MM.1S (cell line): Measurements from ENCODE around the gene PCDH1.
"Not testable (repeated sequence)": the region's sequence is repeated elsewhere in the genome, so short reads cannot be mapped to it uniquely, and the experiment has no call there.

Experiments
- DNase-seq: peaks from one replicate; pipeline ENCODE4 v3.0.0-alpha.2; 2015
- H2AFZ ChIP-seq: fragments of 300-600 bp; sonication (generic); 2 replicates; pipeline ENCODE4 v1.6.0; 2016; ENCODE audit warnings: antibody characterized with exemption, low read length
- H3F3A ChIP-seq: fragments of 300-600 bp; sonication (generic); 2 replicates; pipeline ENCODE4 v1.6.1; 2016; ENCODE audit warnings: mild to moderate bottlenecking, antibody characterized with exemption, low read length, moderate library complexity, mixed read lengths; ENCODE audit not compliant: insufficient read depth
- H3K27ac ChIP-seq: fragments of 300-600 bp; sonication (generic); 2 replicates; pipeline ENCODE4 v1.5.1; 2016; ENCODE audit warnings: mild to moderate bottlenecking, low read length
- H3K27me3 ChIP-seq: fragments of 300-600 bp; sonication (generic); replicated peaks from 2 replicates; pipeline ENCODE4 v1.6.0; 2016; ENCODE audit warnings: low read length; ENCODE audit not compliant: insufficient read depth
- H3K36me3 ChIP-seq: fragments of 300-600 bp; sonication (generic); replicated peaks from 2 replicates; pipeline ENCODE4 v1.6.1; 2016; ENCODE audit warnings: mild to moderate bottlenecking, low read length, mixed read lengths; ENCODE audit not compliant: insufficient read depth
- H3K4me1 ChIP-seq: fragments of 300-600 bp; sonication (generic); 2 replicates; pipeline ENCODE4 v1.6.1; 2016; ENCODE audit warnings: low read length, mixed read lengths
- H3K4me2 ChIP-seq: fragments of 300-600 bp; sonication (generic); 2 replicates; pipeline ENCODE4 v1.6.0; 2016; ENCODE audit warnings: low read depth, low read length
- H3K4me3 ChIP-seq: fragments of 300-600 bp; sonication (generic); 2 replicates; pipeline ENCODE4 v1.5.1; 2016; ENCODE audit warnings: low read length, mixed read lengths
- H3K79me2 ChIP-seq: fragments of 300-600 bp; sonication (generic); 2 replicates; pipeline ENCODE4 v1.6.1; 2016; ENCODE audit warnings: mixed run types, low read length, mixed read lengths
- H3K9ac ChIP-seq: fragments of 300-600 bp; sonication (generic); 2 replicates; pipeline ENCODE4 v1.6.1; 2016; ENCODE audit warnings: low read length, mixed read lengths
- H3K9me2 ChIP-seq: fragments of 300-600 bp; sonication (generic); replicated peaks from 2 replicates; pipeline ENCODE4 v1.6.1; 2016; ENCODE audit warnings: mild to moderate bottlenecking, low read length, mixed read lengths; ENCODE audit not compliant: insufficient read depth
- H3K9me3 ChIP-seq: fragments of 300-600 bp; sonication (generic); replicated peaks from 2 replicates; pipeline ENCODE4 v1.6.1; 2016; ENCODE audit warnings: mild to moderate bottlenecking, low read length, mixed read lengths; ENCODE audit not compliant: insufficient read depth
- H4K20me1 ChIP-seq: fragments of 300-600 bp; sonication (generic); 2 replicates; pipeline ENCODE4 v1.6.1; 2016; ENCODE audit warnings: mild to moderate bottlenecking, low read length, moderate library complexity, mixed read lengths; ENCODE audit not compliant: insufficient read depth
- EZH2 ChIP-seq: fragments of 300-600 bp; sonication (generic); optimal IDR thresholded peaks from 2 replicates; pipeline ENCODE3; 2017; ENCODE audit warnings: low read depth, mild to moderate bottlenecking, antibody characterized with exemption, low read length, mixed read lengths
- EZH2phosphoT487 ChIP-seq: fragments of 300-600 bp; sonication (generic); IDR thresholded peaks from 2 replicates; pipeline ENCODE4 v1.6.1; 2018; ENCODE audit warnings: antibody characterized with exemption, low read length
- TF ChIP-seq, protein P1 (sequence below): fragments of 300-600 bp; sonication (generic); IDR thresholded peaks from 2 replicates; pipeline ENCODE4 v1.5.1; 2016; ENCODE audit warnings: antibody characterized with exemption, low read length, mixed read lengths

The PCDH1 gene

DNA sequence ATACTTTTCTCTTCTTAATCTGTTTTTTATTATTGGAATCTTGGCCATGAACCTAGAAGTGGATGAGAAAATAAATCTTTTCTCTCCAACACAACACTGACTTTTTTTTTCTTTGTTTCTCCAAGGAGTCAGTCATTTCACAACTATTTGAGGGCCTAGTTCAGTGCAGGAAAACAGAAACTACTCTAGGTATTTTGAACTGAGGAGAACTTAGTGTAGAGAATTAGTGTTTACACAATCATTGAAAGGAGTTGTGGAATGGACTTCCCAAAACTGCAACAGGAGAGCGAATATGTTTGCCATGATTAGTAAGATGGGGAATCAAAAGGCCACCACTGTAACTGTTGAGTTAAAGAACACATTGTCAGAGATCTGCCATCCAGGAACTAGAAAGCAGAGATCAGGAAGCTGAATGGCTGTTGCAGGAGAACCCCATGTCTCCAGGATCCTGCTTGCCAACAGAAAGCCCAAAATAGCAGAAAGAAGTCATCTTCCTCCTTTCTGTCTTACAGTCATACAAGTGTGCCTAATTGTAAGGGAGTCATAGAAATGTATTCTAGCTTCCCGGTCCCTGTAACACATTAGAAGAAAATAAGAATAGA, 20.3 kb upstream of the PCDH1 start:
- no peaks in the 10 kb centered on the region for H3K9me2 ChIP-seq
- no peaks in the 10 kb centered on the region for H3K36me3 ChIP-seq
- TF ChIP-seq, protein P1, sequence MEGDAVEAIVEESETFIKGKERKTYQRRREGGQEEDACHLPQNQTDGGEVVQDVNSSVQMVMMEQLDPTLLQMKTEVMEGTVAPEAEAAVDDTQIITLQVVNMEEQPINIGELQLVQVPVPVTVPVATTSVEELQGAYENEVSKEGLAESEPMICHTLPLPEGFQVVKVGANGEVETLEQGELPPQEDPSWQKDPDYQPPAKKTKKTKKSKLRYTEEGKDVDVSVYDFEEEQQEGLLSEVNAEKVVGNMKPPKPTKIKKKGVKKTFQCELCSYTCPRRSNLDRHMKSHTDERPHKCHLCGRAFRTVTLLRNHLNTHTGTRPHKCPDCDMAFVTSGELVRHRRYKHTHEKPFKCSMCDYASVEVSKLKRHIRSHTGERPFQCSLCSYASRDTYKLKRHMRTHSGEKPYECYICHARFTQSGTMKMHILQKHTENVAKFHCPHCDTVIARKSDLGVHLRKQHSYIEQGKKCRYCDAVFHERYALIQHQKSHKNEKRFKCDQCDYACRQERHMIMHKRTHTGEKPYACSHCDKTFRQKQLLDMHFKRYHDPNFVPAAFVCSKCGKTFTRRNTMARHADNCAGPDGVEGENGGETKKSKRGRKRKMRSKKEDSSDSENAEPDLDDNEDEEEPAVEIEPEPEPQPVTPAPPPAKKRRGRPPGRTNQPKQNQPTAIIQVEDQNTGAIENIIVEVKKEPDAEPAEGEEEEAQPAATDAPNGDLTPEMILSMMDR: no peak
- TF ChIP-seq EZH2 (no peak), EZH2phosphoT487 (no peak)
- no peak overlapping the region for H3K4me3 ChIP-seq
- no peak overlapping the region for H3K4me2 ChIP-seq
- no peaks in the 10 kb centered on the region for H3K27me3 ChIP-seq
- no peak overlapping the region for H3K9ac ChIP-seq
- no peak for DNase-seq
- no peak overlapping the region for H3K27ac ChIP-seq
- no peak overlapping the region for H2AFZ ChIP-seq
- no peaks in the 10 kb centered on the region for H3K9me3 ChIP-seq
- H3F3A ChIP-seq: peaks cover 3% of the 10 kb centered on the region; the same call in 1 of the 2 replicates
- no peaks in the 10 kb centered on the region for H4K20me1 ChIP-seq
- 0 out of 2 replicates have a peak, but pooled peaks cover 6% of the 10 kb centered on the region for H3K4me1 ChIP-seq
- H3K79me2 ChIP-seq: no peaks in the 10 kb centered on the region

DNA sequence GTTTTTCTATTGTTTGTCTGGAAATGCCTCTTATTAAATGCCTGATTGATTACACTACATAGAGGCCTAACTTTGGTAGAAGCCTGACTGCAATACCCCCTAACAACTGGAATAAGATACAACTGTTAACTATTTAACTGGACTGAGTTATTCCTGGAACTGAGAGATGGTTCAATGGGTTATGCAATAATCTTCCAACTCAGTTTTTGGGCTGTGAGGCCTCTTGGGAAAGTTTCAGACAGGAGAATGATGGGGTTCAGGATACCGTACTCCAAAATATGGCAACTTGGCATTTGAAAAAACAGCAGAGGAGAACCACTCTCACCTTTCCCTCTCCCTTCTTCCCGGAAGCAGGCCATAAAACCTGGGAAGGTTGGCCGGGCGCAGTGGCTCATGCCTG, 19.2 kb upstream of the PCDH1 start:
- no peak overlapping the region for H3K27ac ChIP-seq
- no peak overlapping the region for H2AFZ ChIP-seq
- no peaks in the 10 kb centered on the region for H3K9me2 ChIP-seq
- H3F3A ChIP-seq: no peaks in the 10 kb centered on the region
- H4K20me1 ChIP-seq: no peaks in the 10 kb centered on the region
- TF ChIP-seq EZH2phosphoT487 (no peak), EZH2 (no peak)
- TF ChIP-seq, protein P1: no peak
- H3K4me2 ChIP-seq: no peak overlapping the region
- no peak overlapping the region for H3K4me3 ChIP-seq
- H3K27me3 ChIP-seq: no peaks in the 10 kb centered on the region
- H3K79me2 ChIP-seq: no peaks in the 10 kb centered on the region
- H3K9ac ChIP-seq: no peak overlapping the region
- no peak for DNase-seq
- 0 out of 2 replicates have a peak, but pooled peaks cover under 1% of the 10 kb centered on the region for H3K4me1 ChIP-seq
- H3K9me3 ChIP-seq: no peaks in the 10 kb centered on the region
- H3K36me3 ChIP-seq: no peaks in the 10 kb centered on the region

- H3K4me2 ChIP-seq, H3K4me3 ChIP-seq, H3F3A ChIP-seq, H3K27me3 ChIP-seq, H3K36me3 ChIP-seq, H3K9me3 ChIP-seq, H3K79me2 ChIP-seq, H2AFZ ChIP-seq, DNase-seq, H3K9me2 ChIP-seq, H3K4me1 ChIP-seq, H4K20me1 ChIP-seq, H3K9ac ChIP-seq, H3K27ac ChIP-seq: not testable (repeated sequence)
Observed at GRCh38 chr5:141890429-141890828, 12.2 kb upstream of the PCDH1 start.

DNA sequence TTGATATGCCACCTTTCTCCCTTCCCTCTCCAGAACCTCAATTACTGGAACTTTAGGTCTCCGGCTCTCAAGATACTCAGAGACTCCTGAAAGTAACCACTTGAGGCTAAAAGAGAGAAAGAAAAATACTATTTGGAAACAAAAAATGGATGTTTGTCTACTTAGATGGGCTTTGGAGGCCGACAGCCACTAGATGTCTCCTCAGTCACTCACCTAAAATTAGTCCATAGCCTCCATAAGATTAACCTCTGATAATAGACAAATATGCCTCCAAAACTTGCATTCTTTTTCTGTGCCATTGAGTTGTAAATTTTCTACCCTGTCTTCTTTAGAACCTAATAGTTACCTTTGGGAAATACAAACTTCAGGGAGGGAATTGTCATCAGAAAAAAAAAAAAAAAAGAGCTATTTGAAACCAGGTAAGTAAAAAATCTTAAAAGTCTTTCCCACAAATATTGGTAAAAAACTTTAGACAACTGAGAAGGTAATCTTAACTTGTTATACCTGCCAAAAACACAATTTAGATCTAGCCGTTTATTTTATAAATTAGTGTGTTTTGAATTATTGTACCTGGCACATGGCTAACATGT, 11.2 kb upstream of the PCDH1 start:
- TF ChIP-seq, protein P1: peak; percentile 63
- TF ChIP-seq EZH2: no peak
- Histone ChIP-seq H3K9me3 (no peaks in the 10 kb centered on the region), H4K20me1 (no peaks in the 10 kb centered on the region), H3K4me1 (no peaks in the 10 kb centered on the region), H3K9ac (no peak overlapping the region), H2AFZ (no peak overlapping the region), H3K4me3 (no peak overlapping the region), H3K79me2 (no peaks in the 10 kb centered on the region), H3K36me3 (no peaks in the 10 kb centered on the region), H3K9me2 (no peaks in the 10 kb centered on the region), H3K27ac (no peak overlapping the region), H3K27me3 (peaks cover 13% of the 10 kb centered on the region), H3F3A (no peaks in the 10 kb centered on the region), H3K4me2 (no peak overlapping the region)
- DNase-seq: peak; percentile 45
